Esophagus muscularis mucosa (tissue), 4 donors: Measurements from ENCODE around the gene THTPA. TPM values are rescaled to one million over a fixed set of nuclear protein-coding genes. Genes with fewer than 3 reads are reported as not detected.

Source experiments
- DNase-seq: peaks from one replicate; pipeline ENCODE4 v3.0.0-alpha.2; 2017; ENCODE audit errors: extremely low spot score
- H3K27ac ChIP-seq, 4 donors: fragments of 200-600 bp; sonication (generic); replicated peaks in 1 of 4; 1 replicate in 3 of 4; 2 replicates in 1 of 4; pipeline ENCODE4 v1.5.1; 2016 to 2019; ENCODE audit warnings: mild to moderate bottlenecking in 1 of 4
- H3K27me3 ChIP-seq, 4 donors: fragments of 200-600 bp; sonication (generic); one replicate each; pipeline versions ENCODE4 v1.5.1 to v1.6.0; 2016 to 2019
- H3K36me3 ChIP-seq, 4 donors: fragments of 200-600 bp; sonication (generic); one replicate each; pipeline ENCODE4 v1.5.1; 2016 to 2019
- H3K4me1 ChIP-seq, 4 donors: fragments of 200-600 bp; sonication (generic); one replicate each; pipeline ENCODE4 v1.5.1; 2016 to 2019
- H3K4me3 ChIP-seq, 4 donors: fragments of 200-600 bp; sonication (generic); 1 replicate in 2 of 4; 2 replicates in 2 of 4; pipeline ENCODE4 v1.5.1; 2016 to 2019; ENCODE audit warnings: mild to moderate bottlenecking in 4 of 4, moderate library complexity in 1 of 4
- H3K9me3 ChIP-seq, 4 donors: fragments of 200-600 bp; sonication (generic); 1 replicate in 3 of 4; 2 replicates in 1 of 4; pipeline ENCODE4 v1.5.1; 2016 to 2019
- EP300 ChIP-seq: sonication (generic); formaldehyde crosslinking; IDR thresholded peaks from one replicate; pipeline ENCODE4 v1.6.1; 2017; ENCODE audit warnings: antibody characterized with exemption
- POLR2A ChIP-seq: fragments of 450-650 bp; IDR thresholded peaks from one replicate; pipeline ENCODE4 v1.6.1; 2017; ENCODE audit warnings: antibody characterized with exemption, moderate library complexity, mild to moderate bottlenecking, low read depth
- POLR2AphosphoS5 ChIP-seq, 2 donors: sonication (generic); formaldehyde crosslinking; IDR thresholded peaks; one replicate each; pipeline ENCODE4 v1.6.1; 2017; ENCODE audit warnings: antibody characterized with exemption in 2 of 2
- WGBS: methylation state at CpG from one replicate; pipeline ENCODE4 v1.1.5; 2018; 5-methylcytosine and 5-hydroxymethylcytosine counted together
- intact Hi-C: fragments of 100-400 bp; cut with DNase I; formaldehyde crosslinking; loops from one replicate; pipeline ENCODE4 v1.15.1; 2023
- total RNA-seq, 4 donors: library from RNA; depleted of rRNA; stranded (reverse); fragments of >200 nt; gene quantifications; one replicate each; pipeline versions ENCODE4 v1.1.0 to v1.2.1, GENCODE V29; 2016
- TF ChIP-seq, protein P1 (sequence below), 3 experiments: fragments of 200-600 bp in 2 of 3; fragments of 450-650 bp in 1 of 3; sonication (generic) in 2 of 3; IDR thresholded peaks; one replicate each; pipeline ENCODE4 v1.5.1; 2017 to 2019; ENCODE audit warnings: antibody characterized with exemption in 3 of 3, mild to moderate bottlenecking in 2 of 3, moderate library complexity in 1 of 3

The THTPA gene
- total RNA-seq, 4 donors from 2014 or later: 18.3 to 20.0 (median 19.7) TPM

DNA sequence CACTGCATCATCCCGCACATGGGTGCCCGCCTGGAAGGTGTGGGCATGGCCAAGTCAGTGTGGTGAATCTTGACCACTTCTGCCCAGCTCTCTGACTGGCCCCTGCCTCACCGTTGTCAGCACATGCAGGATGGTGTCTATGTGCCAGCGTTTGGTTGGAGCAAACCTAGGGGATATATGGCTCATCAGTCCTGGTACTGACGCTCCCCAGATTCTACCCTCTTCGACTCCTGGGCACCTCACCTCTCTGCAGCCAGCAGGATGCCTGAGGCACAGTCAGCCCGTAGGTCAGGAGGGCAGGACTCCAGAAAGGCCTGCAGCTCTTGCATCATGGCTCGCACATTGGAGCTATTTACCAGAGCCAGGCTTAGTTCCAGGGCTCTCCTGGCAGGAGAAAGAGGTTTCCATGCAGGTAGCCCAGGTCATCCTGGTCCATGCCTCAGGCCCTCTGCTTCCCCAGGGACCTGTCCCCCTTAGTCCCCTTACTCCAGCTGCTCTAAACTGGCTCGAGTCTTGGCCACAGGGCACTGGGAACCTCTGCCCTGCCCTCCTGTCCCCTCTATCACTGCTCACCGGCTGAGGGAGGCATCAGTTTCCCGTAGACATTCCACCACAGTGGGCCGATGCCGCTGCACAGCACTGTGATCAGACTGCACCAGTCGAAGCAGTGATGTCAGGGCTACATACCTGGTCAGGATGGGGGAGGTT, 7.6 kb downstream of the THTPA start:
- TF ChIP-seq POLR2AphosphoS5 (IDR thresholded peaks at IDR 0.05): no peak
- TF ChIP-seq, protein P1, sequence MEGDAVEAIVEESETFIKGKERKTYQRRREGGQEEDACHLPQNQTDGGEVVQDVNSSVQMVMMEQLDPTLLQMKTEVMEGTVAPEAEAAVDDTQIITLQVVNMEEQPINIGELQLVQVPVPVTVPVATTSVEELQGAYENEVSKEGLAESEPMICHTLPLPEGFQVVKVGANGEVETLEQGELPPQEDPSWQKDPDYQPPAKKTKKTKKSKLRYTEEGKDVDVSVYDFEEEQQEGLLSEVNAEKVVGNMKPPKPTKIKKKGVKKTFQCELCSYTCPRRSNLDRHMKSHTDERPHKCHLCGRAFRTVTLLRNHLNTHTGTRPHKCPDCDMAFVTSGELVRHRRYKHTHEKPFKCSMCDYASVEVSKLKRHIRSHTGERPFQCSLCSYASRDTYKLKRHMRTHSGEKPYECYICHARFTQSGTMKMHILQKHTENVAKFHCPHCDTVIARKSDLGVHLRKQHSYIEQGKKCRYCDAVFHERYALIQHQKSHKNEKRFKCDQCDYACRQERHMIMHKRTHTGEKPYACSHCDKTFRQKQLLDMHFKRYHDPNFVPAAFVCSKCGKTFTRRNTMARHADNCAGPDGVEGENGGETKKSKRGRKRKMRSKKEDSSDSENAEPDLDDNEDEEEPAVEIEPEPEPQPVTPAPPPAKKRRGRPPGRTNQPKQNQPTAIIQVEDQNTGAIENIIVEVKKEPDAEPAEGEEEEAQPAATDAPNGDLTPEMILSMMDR (IDR thresholded peaks at IDR 0.05): no peak
- no peak for TF ChIP-seq EP300
- TF ChIP-seq POLR2A: no peak
- Histone ChIP-seq H3K27ac (peak overlapping the region in 1 of 4 donors; percentile 18), H3K9me3 (no peaks in the 10 kb centered on the region), H3K4me1 (peaks cover 10 to 31% (median 23%) of the 10 kb centered on the region in 4 donors), H3K36me3 (peaks cover 0 to 55% (median 36%) of the 10 kb centered on the region in 4 donors), H3K27me3 (no peaks in the 10 kb centered on the region), H3K4me3 (no peak overlapping the region)
- no peak for DNase-seq
- WGBS: 79% methylated on average over 9 of the region's 14 CpGs
- intact Hi-C loops: no loop called here

DNA sequence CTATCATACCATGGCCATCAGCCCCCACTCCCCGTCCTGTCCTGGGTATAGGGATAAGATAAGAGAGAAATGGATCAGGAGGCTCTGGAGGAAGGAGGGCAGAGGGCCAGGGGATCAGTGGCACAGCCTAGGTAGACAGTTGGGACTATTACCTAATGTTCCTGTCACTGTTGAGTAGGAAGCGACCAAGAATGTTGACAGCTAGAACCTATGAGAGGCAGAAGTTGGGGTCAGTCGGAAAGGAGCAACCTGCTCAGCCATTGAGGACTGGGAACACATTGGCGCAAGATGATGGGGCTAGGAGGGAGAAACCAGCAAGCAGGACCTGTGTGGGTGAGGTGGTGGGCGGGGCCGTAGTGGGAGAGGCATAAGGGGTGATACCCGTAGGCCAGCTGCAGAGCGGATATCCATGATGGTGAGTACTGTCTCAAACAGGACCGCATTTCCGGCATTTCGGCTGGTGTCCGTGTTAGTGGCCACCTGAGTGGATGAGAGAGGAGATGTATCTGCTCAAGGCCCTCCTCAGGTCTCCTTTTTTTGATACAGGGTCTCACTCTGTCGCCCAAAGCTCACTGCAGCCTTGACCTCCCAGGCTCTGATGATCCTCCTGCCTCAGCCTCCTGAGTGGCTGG, 8.2 kb downstream of the THTPA start:
- Histone ChIP-seq H3K27me3 (no peaks in the 10 kb centered on the region), H3K9me3 (no peaks in the 10 kb centered on the region), H3K27ac (no peak overlapping the region), H3K4me3 (no peak overlapping the region), H3K36me3 (peaks cover 0 to 48% (median 30%) of the 10 kb centered on the region in 4 donors), H3K4me1 (peaks cover 10 to 34% (median 23%) of the 10 kb centered on the region in 4 donors)
- TF ChIP-seq POLR2A (no peak), EP300 (no peak), POLR2AphosphoS5 (IDR thresholded peaks at IDR 0.05) (no peak)
- TF ChIP-seq, protein P1 (IDR thresholded peaks at IDR 0.05): no peak
- intact Hi-C loops: no loop called here
- 91% methylated on average over 13 of the region's 13 CpGs for WGBS
- DNase-seq: no peak

DNA sequence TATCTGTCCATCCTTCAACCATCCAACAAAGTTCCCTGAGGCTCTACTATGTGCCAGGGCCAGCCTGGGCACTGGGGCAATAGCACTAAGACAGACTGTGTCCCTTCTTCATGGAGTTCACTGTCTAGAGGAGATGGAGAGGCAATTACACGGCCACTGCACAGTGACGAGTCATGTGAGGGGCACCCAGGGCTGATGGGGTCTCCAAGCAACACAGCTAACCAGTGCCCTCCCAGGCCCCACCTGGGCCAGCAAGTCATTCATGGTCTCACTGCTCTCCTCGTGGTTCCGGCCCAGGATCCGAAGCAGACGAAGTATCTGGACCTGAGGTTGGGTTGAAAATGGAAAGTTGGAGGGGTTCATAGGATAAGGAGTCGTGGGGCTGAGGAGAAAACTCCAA, 8.8 kb downstream of the THTPA start:
- Histone ChIP-seq H3K36me3 (peaks cover 0 to 43% (median 25%) of the 10 kb centered on the region in 4 donors), H3K4me3 (no peak overlapping the region), H3K27ac (no peak overlapping the region), H3K27me3 (no peaks in the 10 kb centered on the region), H3K9me3 (no peaks in the 10 kb centered on the region), H3K4me1 (peaks cover 10 to 34% (median 23%) of the 10 kb centered on the region in 4 donors)
- 91% methylated on average over 7 of the region's 7 CpGs for WGBS
- intact Hi-C loops: no loop called here
- no peak for DNase-seq
- TF ChIP-seq, protein P1 (IDR thresholded peaks at IDR 0.05): no peak
- no peak for TF ChIP-seq POLR2AphosphoS5 (IDR thresholded peaks at IDR 0.05)
- no peak for TF ChIP-seq POLR2A
- TF ChIP-seq EP300: no peak

DNA sequence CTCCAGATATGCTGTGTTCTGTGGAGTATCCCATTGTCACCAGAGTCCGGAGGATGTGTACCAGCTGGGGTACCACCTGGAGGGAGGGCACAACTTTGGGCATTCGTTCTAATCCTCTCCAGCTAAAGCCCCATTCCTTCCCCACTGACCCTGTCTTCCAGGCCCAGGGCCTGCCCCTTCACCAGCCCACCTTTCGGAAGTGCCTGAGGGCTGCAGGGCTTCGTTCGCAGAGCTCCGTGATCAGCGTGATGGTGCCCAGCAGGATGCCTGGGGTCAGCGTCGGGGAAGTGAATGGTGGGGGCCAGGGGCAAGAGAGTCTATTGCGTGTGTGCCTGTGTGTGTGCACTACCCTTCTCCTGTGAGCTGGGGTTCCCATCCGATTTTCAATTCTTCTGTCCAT, 9.6 kb downstream of the THTPA start:
- H3K4me3 ChIP-seq: no peak overlapping the region
- no peak for TF ChIP-seq EP300
- TF ChIP-seq, protein P1 (IDR thresholded peaks at IDR 0.05): no peak
- WGBS: 79% methylated on average over 5 of the region's 11 CpGs
- H3K27me3 ChIP-seq: peaks cover 0 to under 1% (median 0%) of the 10 kb centered on the region in 4 donors
- no peaks in the 10 kb centered on the region for H3K9me3 ChIP-seq
- no peak for DNase-seq
- intact Hi-C loops: no loop called here
- no peak overlapping the region for H3K27ac ChIP-seq
- peaks cover 0 to 39% (median 19%) of the 10 kb centered on the region in 4 donors for H3K36me3 ChIP-seq
- H3K4me1 ChIP-seq: peaks cover 10 to 34% (median 23%) of the 10 kb centered on the region in 4 donors
